Hepatocyte (in vitro differentiated cells): ENCODE data around the gene C19orf44.

Experiments
- EZH2 ChIP-seq: fragments of 200-600 bp; sonication (generic); IDR thresholded peaks from 2 replicates; pipeline ENCODE4 v1.6.1; 2016; ENCODE audit warnings: antibody characterized with exemption, mild to moderate bottlenecking, borderline replicate concordance
- TF ChIP-seq, protein P1 (sequence below): fragments of 200-600 bp; sonication (generic); IDR thresholded peaks from 2 replicates; pipeline ENCODE4 v1.5.1; 2016; ENCODE audit warnings: antibody characterized with exemption, mild to moderate bottlenecking; ENCODE audit not compliant: poor library complexity

DNA sequence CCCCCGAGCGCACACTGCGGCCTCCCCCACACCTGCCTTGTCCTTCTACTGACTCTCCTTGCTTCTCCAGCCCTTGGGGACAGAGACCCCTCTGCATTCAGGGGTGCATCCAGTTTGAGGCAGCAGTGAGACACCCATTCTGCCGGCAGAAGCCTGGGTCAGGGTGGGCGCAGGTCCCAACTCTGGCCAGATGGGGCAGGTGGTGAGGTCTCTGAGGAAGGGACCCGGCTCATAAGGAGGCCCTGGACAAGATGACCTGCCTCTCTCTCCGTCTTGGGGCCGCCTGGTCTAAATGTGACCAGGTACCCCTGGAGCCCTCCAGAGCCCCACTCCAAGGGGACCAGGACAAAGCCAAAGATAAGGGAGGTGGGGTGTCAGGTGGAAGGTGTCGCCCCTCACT lies 39.9 kb downstream of the C19orf44 start:
- TF ChIP-seq, protein P1, sequence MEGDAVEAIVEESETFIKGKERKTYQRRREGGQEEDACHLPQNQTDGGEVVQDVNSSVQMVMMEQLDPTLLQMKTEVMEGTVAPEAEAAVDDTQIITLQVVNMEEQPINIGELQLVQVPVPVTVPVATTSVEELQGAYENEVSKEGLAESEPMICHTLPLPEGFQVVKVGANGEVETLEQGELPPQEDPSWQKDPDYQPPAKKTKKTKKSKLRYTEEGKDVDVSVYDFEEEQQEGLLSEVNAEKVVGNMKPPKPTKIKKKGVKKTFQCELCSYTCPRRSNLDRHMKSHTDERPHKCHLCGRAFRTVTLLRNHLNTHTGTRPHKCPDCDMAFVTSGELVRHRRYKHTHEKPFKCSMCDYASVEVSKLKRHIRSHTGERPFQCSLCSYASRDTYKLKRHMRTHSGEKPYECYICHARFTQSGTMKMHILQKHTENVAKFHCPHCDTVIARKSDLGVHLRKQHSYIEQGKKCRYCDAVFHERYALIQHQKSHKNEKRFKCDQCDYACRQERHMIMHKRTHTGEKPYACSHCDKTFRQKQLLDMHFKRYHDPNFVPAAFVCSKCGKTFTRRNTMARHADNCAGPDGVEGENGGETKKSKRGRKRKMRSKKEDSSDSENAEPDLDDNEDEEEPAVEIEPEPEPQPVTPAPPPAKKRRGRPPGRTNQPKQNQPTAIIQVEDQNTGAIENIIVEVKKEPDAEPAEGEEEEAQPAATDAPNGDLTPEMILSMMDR = no peak
- TF ChIP-seq EZH2 = no peak
